Endothelial cell of umbilical vein (primary cell): ENCODE data around the gene ARL8B. TPM values are rescaled to one million over a fixed set of nuclear protein-coding genes. Genes with fewer than 3 reads are reported as not detected.

ENCODE experiments used
- BruUV-seq: library from RNA; stranded (reverse); fragments of 400-500 nt; replicated peaks from 2 replicates; lab custom pipeline; 2021; lab: Mats Ljungman, UMichigan
- CTCF ChIA-PET: fragments of 300-600, 350-600 bp; sonication (Branson Sonifier 250); formaldehyde crosslinking; loops from one replicate; lab custom pipeline; 2021; ENCODE audit warnings: antibody characterized with exemption, inconsistent platforms; lab: Charles Lee
- POLR2A ChIA-PET: fragments of 300-600, 350-600 bp; sonication (Branson Sonifier 250); formaldehyde crosslinking; loops from one replicate; lab custom pipeline; 2021; ENCODE audit warnings: antibody characterized with exemption, inconsistent platforms; lab: Charles Lee
- DNase-seq: peaks from one replicate; pipeline ENCODE4 v3.0.0-alpha.2; 2011; ENCODE audit warnings: low read depth, low spot score
- FAIRE-seq: peaks from 2 replicates; lab custom pipeline; 2011; peaks lifted over from hg19 to GRCh38; lab: Jason Lieb, UNC
- H2AFZ ChIP-seq: 2 replicates; pipeline ENCODE4 v1.6.0; 2012; ENCODE audit warnings: low read depth, low read length, control low read depth, inconsistent platforms
- H3K27ac ChIP-seq: 2 replicates; pipeline ENCODE4 v1.5.1; 2011; ENCODE audit warnings: low read depth, mild to moderate bottlenecking, control low read depth, low read length, moderate library complexity; ENCODE audit not compliant: insufficient read depth
- H3K27me3 ChIP-seq, 2 experiments: 2 replicates each; pipeline versions ENCODE4 v1.6.0 to v1.6.1; 2011; ENCODE audit warnings: low read length in 2 of 2, mixed read lengths in 1 of 2; ENCODE audit not compliant: control insufficient read depth in 2 of 2, insufficient read depth in 2 of 2
- H3K36me3 ChIP-seq, 2 experiments: 2 replicates in 1 of 2; 3 replicates in 1 of 2; pipeline ENCODE4 v1.5.1; 2011; ENCODE audit warnings: low read length in 2 of 2, mild to moderate bottlenecking in 1 of 2, moderate library complexity in 1 of 2; ENCODE audit not compliant: control insufficient read depth in 2 of 2, insufficient read depth in 2 of 2; ENCODE audit errors: extremely low read depth in 1 of 2
- H3K4me1 ChIP-seq: 3 replicates; pipeline ENCODE4 v1.5.1; 2011; ENCODE audit warnings: mild to moderate bottlenecking, low read length; ENCODE audit not compliant: control insufficient read depth, insufficient read depth; ENCODE audit errors: extremely low read depth
- H3K4me2 ChIP-seq: 2 replicates; pipeline ENCODE4 v1.6.1; 2011; ENCODE audit warnings: low read length, control low read depth, mixed read lengths; ENCODE audit not compliant: insufficient read depth
- H3K4me3 ChIP-seq, 3 experiments: fragments of 200-600 bp in 1 of 3; sonication (generic), shearing (Covaris generic) in 1 of 3; replicated peaks in 1 of 3; 2 replicates each; pipeline ENCODE4 v1.5.1; 2011 to 2016; ENCODE audit warnings: control low read depth in 3 of 3, low read length in 3 of 3, mild to moderate bottlenecking in 2 of 3, inconsistent platforms in 1 of 3, low read depth in 1 of 3, moderate library complexity in 1 of 3; ENCODE audit not compliant: insufficient read depth in 1 of 3
- H3K79me2 ChIP-seq: 2 replicates; pipeline ENCODE4 v1.6.0; 2012; ENCODE audit warnings: low read length, inconsistent platforms; ENCODE audit not compliant: control insufficient read depth, insufficient read depth
- H3K9ac ChIP-seq: replicated peaks from 2 replicates; pipeline ENCODE3; 2011; ENCODE audit warnings: low read length, control low read depth; ENCODE audit not compliant: insufficient read depth; ENCODE audit errors: extremely low read depth
- H3K9me1 ChIP-seq: replicated peaks from 3 replicates; pipeline ENCODE4 v1.6.0; 2011; ENCODE audit warnings: mild to moderate bottlenecking, low read length; ENCODE audit not compliant: control insufficient read depth, insufficient read depth; ENCODE audit errors: extremely low read depth
- H3K9me3 ChIP-seq: replicated peaks from 2 replicates; pipeline ENCODE4 v1.5.1; 2012; ENCODE audit warnings: low read length, inconsistent platforms; ENCODE audit not compliant: control insufficient read depth, insufficient read depth
- H4K20me1 ChIP-seq: replicated peaks from 2 replicates; pipeline ENCODE3; 2011; ENCODE audit warnings: mild to moderate bottlenecking, low read length; ENCODE audit not compliant: control insufficient read depth, insufficient read depth; ENCODE audit errors: extremely low read depth
- EZH2 ChIP-seq: IDR thresholded peaks from 2 replicates; pipeline ENCODE4 v1.6.1; 2012; ENCODE audit warnings: borderline replicate concordance, low read depth, mild to moderate bottlenecking, moderate library complexity, low read length, inconsistent platforms; ENCODE audit not compliant: severe bottlenecking
- GATA2 ChIP-seq: IDR thresholded peaks from 2 replicates; pipeline ENCODE4 v1.7.0; 2011; ENCODE audit warnings: low read depth, mild to moderate bottlenecking, moderate library complexity, mixed read lengths, low read length; ENCODE audit not compliant: insufficient read length, insufficient read depth
- JUN ChIP-seq: IDR thresholded peaks from 2 replicates; pipeline ENCODE4 v1.6.1; 2011; ENCODE audit warnings: borderline replicate concordance, low read depth; ENCODE audit not compliant: insufficient read length, insufficient read depth
- MYC ChIP-seq: IDR thresholded peaks from one replicate; pipeline ENCODE4 v1.6.1; 2011; ENCODE audit warnings: mild to moderate bottlenecking, low read depth, low read length
- POLR2A ChIP-seq: IDR thresholded peaks from 2 replicates; pipeline ENCODE4 v1.6.1; 2012; ENCODE audit warnings: low read depth, mild to moderate bottlenecking, control low read depth, low read length
- POLR2AphosphoS5 ChIP-seq: IDR thresholded peaks from 2 replicates; pipeline ENCODE4 v1.6.1; 2012; ENCODE audit warnings: low read depth, mild to moderate bottlenecking, control low read depth, low read length, moderate library complexity; ENCODE audit not compliant: insufficient read depth
- dilution Hi-C: fragments of 300-500 bp; cut with MboI; formaldehyde crosslinking; loops from one replicate; pipeline ENCODE4 v1.15.0; 2019; ENCODE audit warnings: low sequenced_read_pairs; ENCODE audit not compliant: extremely low pct_ligation_motif_present
- intact Hi-C: fragments of 100-400 bp; cut with micrococcal nuclease; formaldehyde crosslinking; loops from one replicate; pipeline ENCODE4 v1.10.0; 2022
- polyA plus RNA-seq, 4 experiments: library from polyadenylated mRNA; depleted of rRNA in 3 of 4; stranded (reverse) in 3 of 4; unstranded in 1 of 4; fragments of >200 nt; gene quantifications; 2 replicates each; pipeline versions ENCODE4 v1.2.1 to v1.2.3, GENCODE V29; 2011 to 2012; ENCODE audit warnings: missing spikeins in 1 of 4
- total RNA-seq: library from RNA; stranded (reverse); gene quantifications from 2 replicates; pipeline ENCODE4 v1.2.3, GENCODE V29; 2021
- TF ChIP-seq, protein P1 (sequence below): IDR thresholded peaks from 2 replicates; pipeline ENCODE4 v1.6.1; 2011; ENCODE audit not compliant: insufficient read depth, insufficient read length
- TF ChIP-seq, protein P2 (sequence below), 2 donors: IDR thresholded peaks; 1 replicate in 1 of 2; 2 replicates in 1 of 2; pipeline ENCODE4 v1.5.1; 2011; ENCODE audit warnings: low read length in 2 of 2, mild to moderate bottlenecking in 2 of 2, moderate library complexity in 2 of 2, control low read depth in 1 of 2, inconsistent platforms in 1 of 2, low read depth in 1 of 2; ENCODE audit not compliant: insufficient read depth in 1 of 2; ENCODE audit errors: extremely low read depth in 1 of 2

ARL8B gene
- total and polyA plus RNA-seq, 2 donors (not counting 3 experiments of a cell fraction or from before 2014, with no cell fraction given): 32.1 to 58.2 TPM

DNA sequence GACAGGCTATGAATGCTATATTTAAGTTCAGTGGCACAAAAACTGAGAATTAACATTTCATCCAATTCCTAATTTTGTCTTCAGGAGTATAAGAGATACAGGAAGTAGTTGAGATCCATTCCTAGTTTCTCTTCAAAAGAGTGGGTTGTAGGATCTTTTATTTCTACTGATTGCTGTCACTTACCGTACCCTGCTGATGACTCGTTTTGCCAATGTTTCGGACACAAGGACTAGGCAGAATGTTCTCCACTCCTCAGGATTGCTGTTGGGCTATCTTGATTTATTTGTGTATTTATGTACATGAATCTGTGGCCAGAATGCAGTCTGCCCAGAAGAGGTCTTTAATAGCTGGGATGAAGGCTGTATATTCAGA is 11.9 kb downstream of the ARL8B start:
- dilution Hi-C loops (no loop called here), intact Hi-C loops (no loop called here)
- Histone ChIP-seq H3K36me3 (no peaks in the 10 kb centered on the region), H3K9me3 (no peaks in the 10 kb centered on the region), H3K27me3 (no peaks in the 10 kb centered on the region), H3K4me3 (no peak overlapping the region), H3K79me2 (peaks cover 91% of the 10 kb centered on the region), H3K4me1 (peaks cover 10% of the 10 kb centered on the region), H3K9ac (no peak overlapping the region), H4K20me1 (peaks cover 6% of the 10 kb centered on the region), H3K4me2 (no peak overlapping the region), H2AFZ (no peak overlapping the region), H3K27ac (no peak overlapping the region), H3K9me1 (no peaks in the 10 kb centered on the region)
- DNase-seq (no peak), FAIRE-seq (no peak)
- no TSS peak for BruUV-seq
- POLR2A ChIA-PET: no interaction called here
- CTCF ChIA-PET: no interaction called here
- no peak for TF ChIP-seq JUN
- TF ChIP-seq POLR2A: no peak
- TF ChIP-seq EZH2: no peak
- TF ChIP-seq MYC: no peak
- no peak for TF ChIP-seq POLR2AphosphoS5
- TF ChIP-seq, protein P1, sequence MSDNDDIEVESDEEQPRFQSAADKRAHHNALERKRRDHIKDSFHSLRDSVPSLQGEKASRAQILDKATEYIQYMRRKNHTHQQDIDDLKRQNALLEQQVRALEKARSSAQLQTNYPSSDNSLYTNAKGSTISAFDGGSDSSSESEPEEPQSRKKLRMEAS: no peak
- TF ChIP-seq, protein P2, sequence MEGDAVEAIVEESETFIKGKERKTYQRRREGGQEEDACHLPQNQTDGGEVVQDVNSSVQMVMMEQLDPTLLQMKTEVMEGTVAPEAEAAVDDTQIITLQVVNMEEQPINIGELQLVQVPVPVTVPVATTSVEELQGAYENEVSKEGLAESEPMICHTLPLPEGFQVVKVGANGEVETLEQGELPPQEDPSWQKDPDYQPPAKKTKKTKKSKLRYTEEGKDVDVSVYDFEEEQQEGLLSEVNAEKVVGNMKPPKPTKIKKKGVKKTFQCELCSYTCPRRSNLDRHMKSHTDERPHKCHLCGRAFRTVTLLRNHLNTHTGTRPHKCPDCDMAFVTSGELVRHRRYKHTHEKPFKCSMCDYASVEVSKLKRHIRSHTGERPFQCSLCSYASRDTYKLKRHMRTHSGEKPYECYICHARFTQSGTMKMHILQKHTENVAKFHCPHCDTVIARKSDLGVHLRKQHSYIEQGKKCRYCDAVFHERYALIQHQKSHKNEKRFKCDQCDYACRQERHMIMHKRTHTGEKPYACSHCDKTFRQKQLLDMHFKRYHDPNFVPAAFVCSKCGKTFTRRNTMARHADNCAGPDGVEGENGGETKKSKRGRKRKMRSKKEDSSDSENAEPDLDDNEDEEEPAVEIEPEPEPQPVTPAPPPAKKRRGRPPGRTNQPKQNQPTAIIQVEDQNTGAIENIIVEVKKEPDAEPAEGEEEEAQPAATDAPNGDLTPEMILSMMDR (IDR thresholded peaks at IDR 0.05; ENCODE audit: extremely low read depth in 1 of 2, insufficient read depth in 1 of 2, low read depth in 1 of 2, low read length in 2 of 2): no peak
- no peak for TF ChIP-seq GATA2
